H9 (cell line): ENCODE data around the gene NHLRC3. TPM values are rescaled to one million over a fixed set of nuclear protein-coding genes. Genes with fewer than 3 reads are reported as not detected.
A peak's percentile ranks its signal among the peaks of the same experiment; 100 is the strongest.

Experiments used
- DNase-seq: peaks from one replicate; pipeline ENCODE4 v3.0.0-alpha.2; 2017
- H2AFZ ChIP-seq: one replicate; pipeline ENCODE4 v1.6.1; 2013; ENCODE audit warnings: mild to moderate bottlenecking, low read length, control low read depth, moderate library complexity
- H2AK5ac ChIP-seq: 2 replicates; pipeline ENCODE4 v1.6.1; 2013; ENCODE audit warnings: low read length, control low read depth, mixed read lengths; ENCODE audit not compliant: insufficient read length
- H2BK120ac ChIP-seq: one replicate; pipeline ENCODE4 v1.6.1; 2013; ENCODE audit warnings: low read depth, mild to moderate bottlenecking, low read length, control low read depth, inconsistent platforms; ENCODE audit not compliant: poor library complexity, severe bottlenecking
- H2BK12ac ChIP-seq: 2 replicates; pipeline ENCODE4 v1.6.1; 2013; ENCODE audit warnings: low read length, control low read depth, mixed read lengths, low read depth; ENCODE audit not compliant: insufficient read length
- H2BK15ac ChIP-seq: 2 replicates; pipeline ENCODE4 v1.6.1; 2013; ENCODE audit warnings: low read depth, low read length, control low read depth
- H2BK20ac ChIP-seq: one replicate; pipeline ENCODE4 v1.6.1; 2013; ENCODE audit warnings: low read depth, mild to moderate bottlenecking, low read length, control low read depth, inconsistent platforms; ENCODE audit not compliant: poor library complexity, severe bottlenecking
- H2BK5ac ChIP-seq: 2 replicates; pipeline ENCODE4 v1.6.1; 2013; ENCODE audit warnings: low read length, control low read depth, mixed read lengths; ENCODE audit not compliant: insufficient read length
- H3K14ac ChIP-seq: 2 replicates; pipeline ENCODE4 v1.6.1; 2013; ENCODE audit warnings: low read length, control low read depth; ENCODE audit not compliant: insufficient read depth
- H3K18ac ChIP-seq: 2 replicates; pipeline ENCODE4 v1.6.1; 2013; ENCODE audit warnings: low read depth, mild to moderate bottlenecking, mixed read lengths, low read length, control low read depth; ENCODE audit not compliant: insufficient read length
- H3K23ac ChIP-seq: 2 replicates; pipeline ENCODE4 v1.6.1; 2013; ENCODE audit warnings: low read length, control low read depth, mixed read lengths, low read depth; ENCODE audit not compliant: insufficient read length
- H3K23me2 ChIP-seq: 2 replicates; pipeline ENCODE4 v1.6.1; 2013; ENCODE audit warnings: low read depth, mild to moderate bottlenecking, mixed read lengths, low read length, control low read depth; ENCODE audit not compliant: insufficient read length, poor library complexity, severe bottlenecking
- H3K27ac ChIP-seq: 2 replicates; pipeline ENCODE4 v1.5.1; 2013; ENCODE audit warnings: low read length, control low read depth, mixed read lengths, low read depth; ENCODE audit not compliant: insufficient read length
- H3K27me3 ChIP-seq: 2 replicates; pipeline ENCODE4 v1.6.1; 2013; ENCODE audit warnings: low read length, control low read depth, inconsistent platforms; ENCODE audit not compliant: insufficient read depth
- H3K4ac ChIP-seq: 2 replicates; pipeline ENCODE4 v1.6.1; 2013; ENCODE audit warnings: low read depth, mild to moderate bottlenecking, control low read depth, inconsistent platforms, low read length, moderate library complexity
- H3K4me1 ChIP-seq: 2 replicates; pipeline ENCODE4 v1.6.1; 2013; ENCODE audit warnings: low read length, control low read depth, inconsistent platforms; ENCODE audit not compliant: insufficient read depth
- H3K4me2 ChIP-seq: 2 replicates; pipeline ENCODE4 v1.6.1; 2013; ENCODE audit warnings: low read length, control low read depth, mixed read lengths; ENCODE audit not compliant: insufficient read length, insufficient read depth
- H3K56ac ChIP-seq: 2 replicates; pipeline ENCODE4 v1.6.1; 2013; ENCODE audit warnings: low read depth, mild to moderate bottlenecking, mixed read lengths, low read length, control low read depth; ENCODE audit not compliant: insufficient read length
- H3K79me1 ChIP-seq: 2 replicates; pipeline ENCODE4 v1.6.1; 2013; ENCODE audit warnings: low read depth, mild to moderate bottlenecking, moderate library complexity, low read length, control low read depth, inconsistent platforms; ENCODE audit not compliant: insufficient read depth, poor library complexity, severe bottlenecking
- H3K79me2 ChIP-seq: 2 replicates; pipeline ENCODE4 v1.6.1; 2013; ENCODE audit warnings: low read length, control low read depth, inconsistent platforms; ENCODE audit not compliant: insufficient read depth
- H3K9ac ChIP-seq: 2 replicates; pipeline ENCODE4 v1.6.1; 2013; ENCODE audit warnings: low read length, control low read depth, mixed read lengths; ENCODE audit not compliant: insufficient read length; ENCODE audit errors: extremely low read depth
- H3K9me3 ChIP-seq: one replicate; pipeline ENCODE4 v1.6.1; 2013; ENCODE audit warnings: low read depth, low read length, inconsistent platforms; ENCODE audit not compliant: control insufficient read depth
- H3T11ph ChIP-seq: one replicate; pipeline ENCODE4 v1.6.1; 2013; ENCODE audit warnings: mild to moderate bottlenecking, low read length, control low read depth, inconsistent platforms
- H4K20me1 ChIP-seq: one replicate; pipeline ENCODE4 v1.6.1; 2013; ENCODE audit not compliant: control insufficient read depth, insufficient read length, insufficient read depth
- H4K5ac ChIP-seq: 2 replicates; pipeline ENCODE4 v1.6.1; 2013; ENCODE audit warnings: low read depth, mild to moderate bottlenecking, mixed read lengths, low read length, control low read depth; ENCODE audit not compliant: insufficient read length
- H4K8ac ChIP-seq: replicated peaks from 2 replicates; pipeline ENCODE4 v1.6.1; 2013; ENCODE audit warnings: low read length, control low read depth, mixed read lengths, low read depth; ENCODE audit not compliant: insufficient read length
- H4K91ac ChIP-seq: 2 replicates; pipeline ENCODE4 v1.6.1; 2013; ENCODE audit warnings: low read depth, mild to moderate bottlenecking, moderate library complexity, mixed read lengths, low read length, control low read depth; ENCODE audit not compliant: insufficient read length
- H3K27ac Mint-ChIP-seq, 3 experiments: 2 replicates in 2 of 3; 3 replicates in 1 of 3; pipeline ENCODE4 v1.8.0; 2020 to 2021; ENCODE audit warnings: mixed read lengths in 3 of 3, mild to moderate bottlenecking in 1 of 3, moderate library complexity in 1 of 3
- H3K27me3 Mint-ChIP-seq: 2 replicates; pipeline ENCODE4 v1.8.0; 2021; ENCODE audit warnings: low read depth, mild to moderate bottlenecking, moderate library complexity, mixed read lengths
- H3K36me3 Mint-ChIP-seq, 3 experiments: 2 replicates in 2 of 3; 3 replicates in 1 of 3; pipeline ENCODE4 v1.8.0; 2020 to 2021; ENCODE audit warnings: low read depth in 3 of 3, mixed read lengths in 3 of 3; ENCODE audit not compliant: insufficient read depth in 1 of 3
- H3K4me1 Mint-ChIP-seq, 2 experiments: 2 replicates each; pipeline ENCODE4 v1.8.0; 2020; ENCODE audit warnings: mixed read lengths in 2 of 2
- H3K4me3 Mint-ChIP-seq, 2 experiments: 2 replicates in 1 of 2; 3 replicates in 1 of 2; pipeline ENCODE4 v1.8.0; 2020 to 2021; ENCODE audit warnings: mild to moderate bottlenecking in 2 of 2, mixed read lengths in 2 of 2, moderate library complexity in 1 of 2
- H3K9me3 Mint-ChIP-seq, 2 experiments: 2 replicates in 1 of 2; 3 replicates in 1 of 2; pipeline ENCODE4 v1.8.0; 2020; ENCODE audit warnings: mild to moderate bottlenecking in 2 of 2, mixed read lengths in 2 of 2, moderate library complexity in 1 of 2
- CTCF ChIP-seq: fragments of 200-600 bp; sonication (generic); conservative IDR thresholded peaks from 3 replicates; pipeline ENCODE4 v1.8.0; 2021; ENCODE audit warnings: antibody characterized with exemption, mild to moderate bottlenecking
- WGBS: extraction: QIAGEN DNeasy Blood & Tissue Kit; methylation state at CpG from one replicate; pipeline ENCODE4 v1.1.7; 2013; ENCODE audit warnings: missing lambda C conversion rate, low lambda C conversion rate, mixed read lengths; ENCODE audit not compliant: insufficient read length; ENCODE audit errors: extremely low coverage; 5-methylcytosine and 5-hydroxymethylcytosine counted together
- total RNA-seq: library from RNA; stranded (reverse); gene quantifications from 2 replicates; pipeline ENCODE4 v1.2.1, GENCODE V29; 2021

NHLRC3 gene
- total RNA-seq, 1 experiment from 2014 or later: 17.6 TPM

GRCh38 chr13:39037410-39037879 is 811 bp upstream of the NHLRC3 start:
- Histone ChIP-seq H2AK5ac (no peak overlapping the region), H3K4me2 (peak overlapping the region; percentile 95), H3K27ac (peak overlapping the region; percentile 32), H3K27me3 (no peaks in the 10 kb centered on the region), H3K4ac (no peak overlapping the region; the same call in 1 of the 2 replicates), H2BK15ac (no peak overlapping the region), H3K4me1 (no peaks in the 10 kb centered on the region), H4K91ac (no peak overlapping the region), H3K18ac (peak overlapping the region; percentile 75), H3T11ph (no peak overlapping the region), H3K9ac (peak overlapping the region; percentile 94), H3K56ac (no peak overlapping the region), H2BK20ac (no peak overlapping the region), H4K5ac (no peak overlapping the region), H3K79me1 (peaks cover 3% of the 10 kb centered on the region), H4K20me1 (no peaks in the 10 kb centered on the region), H3K23me2 (peaks cover 9% of the 10 kb centered on the region), H2AFZ (no peak overlapping the region), H3K79me2 (peaks cover 34% of the 10 kb centered on the region), H3K9me3 (no peaks in the 10 kb centered on the region), H4K8ac (no peak overlapping the region), H2BK120ac (no peak overlapping the region), H3K23ac (no peak overlapping the region), H2BK5ac (no peak overlapping the region), H3K14ac (peak overlapping the region; percentile 62), H2BK12ac (no peak overlapping the region)
- Mint-ChIP-seq H3K9me3 (no peaks in the 10 kb centered on the region), H3K4me3 (peak overlapping the region; percentile 90 to 93), H3K4me1 (peaks cover 30 to 35% of the 10 kb centered on the region in 2 experiments), H3K27ac (peak overlapping the region; percentile 65 to 99 (median 94); a peak in 6 of 7 replicates), H3K36me3 (peaks cover 4 to 6% (median 6%) of the 10 kb centered on the region in 3 experiments; a peak in 6 of 7 replicates), H3K27me3 (no peaks in the 10 kb centered on the region)
- no CpG with 5 or more reads among the region's 39 CpGs for WGBS
- DNase-seq: no peak
- TF ChIP-seq CTCF: no peak
